Activated CD4-positive, alpha-beta T cell treated with anti-CD3 and anti-CD28 coated beads, Interleukin-10, Interleukin-2, amounts not matched to agents 100 ng/mL and 50 ng/mL, durations not matched to agents 16 hours and 8 hours (primary cell): ENCODE measurements around the gene USP1.

ENCODE experiments used
- DNase-seq: peaks from one replicate; pipeline ENCODE4 v3.0.0-alpha.2; 2020

The USP1 gene

GRCh38 chr1:62436466-62437272 lies at the start of gene USP1:
Gene USP1 (plus strand): TSS chr1:62437049. CDS start chr1:62439868, 2,819 bp downstream.
- peak; percentile 82 for DNase-seq

GRCh38 chr1:62389531-62389930 lies 47.3 kb upstream of the USP1 start:
- no peak for DNase-seq

- DNase-seq = no peak
These were observed 46.8 kb upstream of the USP1 start for GRCh38 chr1:62390071-62390470.

GRCh38 chr1:62391369-62391971 lies 45.4 kb upstream of the USP1 start:
- peak; percentile 42 for DNase-seq

GRCh38 chr1:62392951-62393350 lies 43.9 kb upstream of the USP1 start:
- no peak for DNase-seq

- DNase-seq = no peak
These were observed 42.2 kb upstream of the USP1 start for GRCh38 chr1:62394646-62395045.

GRCh38 chr1:62395291-62395690 lies 41.6 kb upstream of the USP1 start:
- DNase-seq = no peak

- DNase-seq = no peak
These were observed 40.0 kb upstream of the USP1 start for GRCh38 chr1:62396871-62397270.

- DNase-seq = no peak
These were observed 39.5 kb upstream of the USP1 start for GRCh38 chr1:62397301-62397700.

GRCh38 chr1:62398377-62398776 lies 38.5 kb upstream of the USP1 start:
- DNase-seq = no peak

- no peak for DNase-seq
These were observed 35.7 kb upstream of the USP1 start for GRCh38 chr1:62401034-62401760.

GRCh38 chr1:62405247-62405646 lies 31.6 kb upstream of the USP1 start:
- DNase-seq = no peak

GRCh38 chr1:62406576-62406975 lies 30.3 kb upstream of the USP1 start:
- no peak for DNase-seq

GRCh38 chr1:62407398-62408009 lies 29.3 kb upstream of the USP1 start:
- peak; percentile 48 for DNase-seq

- DNase-seq = no peak
These were observed 21.2 kb upstream of the USP1 start for GRCh38 chr1:62415687-62416086.

GRCh38 chr1:62417351-62417999 lies 19.4 kb upstream of the USP1 start:
- DNase-seq = no peak

- no peak for DNase-seq
These were observed 16.6 kb upstream of the USP1 start for GRCh38 chr1:62420214-62420613.

- DNase-seq = no peak
These were observed 13.1 kb upstream of the USP1 start for GRCh38 chr1:62423580-62424242.

- DNase-seq = no peak
These were observed 12.4 kb upstream of the USP1 start for GRCh38 chr1:62424411-62424810.

- no peak for DNase-seq
These were observed 11.8 kb upstream of the USP1 start for GRCh38 chr1:62425041-62425440.

GRCh38 chr1:62426237-62426636 lies 10.6 kb upstream of the USP1 start:
- DNase-seq = no peak

- no peak for DNase-seq
These were observed 10.1 kb upstream of the USP1 start for GRCh38 chr1:62426794-62427193.
